Endodermal cell (in vitro differentiated cells): ENCODE measurements around the gene CERS1. TPM values are rescaled to one million over a fixed set of nuclear protein-coding genes. Genes with fewer than 3 reads are reported as not detected.

ENCODE experiments used
- DNase-seq: peaks from one replicate; pipeline ENCODE4 v3.0.0-alpha.2; 2017
- H3K27ac ChIP-seq: 2 replicates; pipeline ENCODE4 v1.5.1; 2013; ENCODE audit warnings: mild to moderate bottlenecking, low read depth, low read length, moderate library complexity
- H3K27me3 ChIP-seq: 2 replicates; pipeline ENCODE4 v1.6.1; 2013; ENCODE audit warnings: mild to moderate bottlenecking, low read length, moderate library complexity; ENCODE audit not compliant: insufficient read depth, control insufficient read depth, poor library complexity, severe bottlenecking
- H3K36me3 ChIP-seq: 2 replicates; pipeline ENCODE4 v1.7.0; 2013; ENCODE audit warnings: mild to moderate bottlenecking, low read length, moderate library complexity; ENCODE audit not compliant: control insufficient read depth, insufficient read depth
- H3K4me1 ChIP-seq: one replicate; pipeline ENCODE4 v1.7.0; 2013; ENCODE audit warnings: low read length; ENCODE audit not compliant: control insufficient read depth, insufficient read depth
- H3K4me3 ChIP-seq: 2 replicates; pipeline ENCODE4 v1.5.1; 2013; ENCODE audit warnings: mild to moderate bottlenecking, low read length, moderate library complexity
- H3K9ac ChIP-seq: 2 replicates; pipeline ENCODE4 v1.6.1; 2013; ENCODE audit warnings: mild to moderate bottlenecking, low read length, moderate library complexity; ENCODE audit not compliant: poor library complexity, severe bottlenecking; ENCODE audit errors: extremely low read depth
- H3K9me3 ChIP-seq: 2 replicates; pipeline ENCODE4 v1.6.1; 2013; ENCODE audit warnings: mild to moderate bottlenecking, low read length, moderate library complexity; ENCODE audit not compliant: control insufficient read depth
- H3K27ac Mint-ChIP-seq: 2 replicates; pipeline ENCODE4 v1.8.0; 2020; ENCODE audit warnings: mixed read lengths
- H3K27me3 Mint-ChIP-seq: 2 replicates; pipeline ENCODE4 v1.8.0; 2021; ENCODE audit warnings: mild to moderate bottlenecking, mixed read lengths; ENCODE audit not compliant: insufficient read depth
- H3K36me3 Mint-ChIP-seq: 2 replicates; pipeline ENCODE4 v1.8.0; 2020; ENCODE audit warnings: low read depth, mixed read lengths
- H3K4me1 Mint-ChIP-seq: 2 replicates; pipeline ENCODE4 v1.8.0; 2020; ENCODE audit warnings: mixed read lengths
- H3K4me3 Mint-ChIP-seq: 2 replicates; pipeline ENCODE4 v1.8.0; 2020; ENCODE audit warnings: mild to moderate bottlenecking, moderate library complexity, mixed read lengths
- H3K9me3 Mint-ChIP-seq: 2 replicates; pipeline ENCODE4 v1.8.0; 2020; ENCODE audit warnings: mild to moderate bottlenecking, mixed read lengths
- WGBS, 2 experiments: methylation state at CpG; one replicate each; pipeline versions ENCODE4 v1.1.5 to v1.1.7; 2013; ENCODE audit warnings: missing lambda C conversion rate in 2 of 2, mixed read lengths in 1 of 2; ENCODE audit not compliant: insufficient coverage in 1 of 2, insufficient read length in 1 of 2; 5-methylcytosine and 5-hydroxymethylcytosine counted together
- total RNA-seq, 2 donors: library from RNA; stranded (reverse); fragmentation: NEBNext Ultra II Directional in 1 of 2; extraction: Animal tissue kit (Norgen Biotek cat#: 25700) in 1 of 2; gene quantifications; 2 replicates in 1 of 2; 3 replicates in 1 of 2; pipeline ENCODE4 v1.2.1, GENCODE V29; 2021
- TF ChIP-seq, protein P1 (sequence below): fragments of 200-600 bp; sonication (generic); conservative IDR thresholded peaks from 2 replicates; pipeline ENCODE4 v1.5.0; 2021; ENCODE audit warnings: antibody characterized with exemption, mild to moderate bottlenecking

Gene CERS1
- total RNA-seq, 2 donors from 2014 or later, result 16.6 to 25.5 TPM

GRCh38 chr19:18942692-18943091 lies 46.7 kb upstream of the CERS1 start:
- Histone ChIP-seq H3K9ac (no peak overlapping the region), H3K4me1 (no peaks in the 10 kb centered on the region), H3K9me3 (no peaks in the 10 kb centered on the region), H3K36me3 (no peaks in the 10 kb centered on the region), H3K27ac (no peak overlapping the region), H3K4me3 (no peak overlapping the region), H3K27me3 (peaks cover 14% of the 10 kb centered on the region)
- Mint-ChIP-seq H3K4me1 (peaks cover 7% of the 10 kb centered on the region), H3K36me3 (peaks cover 11% of the 10 kb centered on the region), H3K27me3 (peaks cover 56% of the 10 kb centered on the region), H3K4me3 (no peak overlapping the region), H3K9me3 (no peaks in the 10 kb centered on the region), H3K27ac (no peak overlapping the region)
- WGBS, 2 experiments, result 88 to 100% methylated on average over 5 of the region's 6 CpGs
- DNase-seq, result no peak
- TF ChIP-seq, protein P1, sequence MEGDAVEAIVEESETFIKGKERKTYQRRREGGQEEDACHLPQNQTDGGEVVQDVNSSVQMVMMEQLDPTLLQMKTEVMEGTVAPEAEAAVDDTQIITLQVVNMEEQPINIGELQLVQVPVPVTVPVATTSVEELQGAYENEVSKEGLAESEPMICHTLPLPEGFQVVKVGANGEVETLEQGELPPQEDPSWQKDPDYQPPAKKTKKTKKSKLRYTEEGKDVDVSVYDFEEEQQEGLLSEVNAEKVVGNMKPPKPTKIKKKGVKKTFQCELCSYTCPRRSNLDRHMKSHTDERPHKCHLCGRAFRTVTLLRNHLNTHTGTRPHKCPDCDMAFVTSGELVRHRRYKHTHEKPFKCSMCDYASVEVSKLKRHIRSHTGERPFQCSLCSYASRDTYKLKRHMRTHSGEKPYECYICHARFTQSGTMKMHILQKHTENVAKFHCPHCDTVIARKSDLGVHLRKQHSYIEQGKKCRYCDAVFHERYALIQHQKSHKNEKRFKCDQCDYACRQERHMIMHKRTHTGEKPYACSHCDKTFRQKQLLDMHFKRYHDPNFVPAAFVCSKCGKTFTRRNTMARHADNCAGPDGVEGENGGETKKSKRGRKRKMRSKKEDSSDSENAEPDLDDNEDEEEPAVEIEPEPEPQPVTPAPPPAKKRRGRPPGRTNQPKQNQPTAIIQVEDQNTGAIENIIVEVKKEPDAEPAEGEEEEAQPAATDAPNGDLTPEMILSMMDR, result no peak

GRCh38 chr19:18941628-18942354 lies 45.8 kb upstream of the CERS1 start:
- Mint-ChIP-seq H3K4me3 (peak overlapping the region; percentile 75), H3K4me1 (peaks cover 7% of the 10 kb centered on the region), H3K36me3 (peaks cover 16% of the 10 kb centered on the region), H3K9me3 (no peaks in the 10 kb centered on the region), H3K27me3 (peaks cover 56% of the 10 kb centered on the region), H3K27ac (no peak overlapping the region)
- peak; percentile 59 for DNase-seq
- H3K4me3 ChIP-seq, result no peak overlapping the region
- H3K9ac ChIP-seq, result no peak overlapping the region
- TF ChIP-seq, protein P1, result no peak
- 77 to 78% methylated on average over 17 to 18 of the region's 18 CpGs for WGBS, 2 experiments
- H3K4me1 ChIP-seq, result no peaks in the 10 kb centered on the region
- H3K9me3 ChIP-seq, result no peaks in the 10 kb centered on the region
- H3K36me3 ChIP-seq, result no peaks in the 10 kb centered on the region
- H3K27me3 ChIP-seq, result peaks cover 14% of the 10 kb centered on the region
- no peak overlapping the region for H3K27ac ChIP-seq

DNA sequence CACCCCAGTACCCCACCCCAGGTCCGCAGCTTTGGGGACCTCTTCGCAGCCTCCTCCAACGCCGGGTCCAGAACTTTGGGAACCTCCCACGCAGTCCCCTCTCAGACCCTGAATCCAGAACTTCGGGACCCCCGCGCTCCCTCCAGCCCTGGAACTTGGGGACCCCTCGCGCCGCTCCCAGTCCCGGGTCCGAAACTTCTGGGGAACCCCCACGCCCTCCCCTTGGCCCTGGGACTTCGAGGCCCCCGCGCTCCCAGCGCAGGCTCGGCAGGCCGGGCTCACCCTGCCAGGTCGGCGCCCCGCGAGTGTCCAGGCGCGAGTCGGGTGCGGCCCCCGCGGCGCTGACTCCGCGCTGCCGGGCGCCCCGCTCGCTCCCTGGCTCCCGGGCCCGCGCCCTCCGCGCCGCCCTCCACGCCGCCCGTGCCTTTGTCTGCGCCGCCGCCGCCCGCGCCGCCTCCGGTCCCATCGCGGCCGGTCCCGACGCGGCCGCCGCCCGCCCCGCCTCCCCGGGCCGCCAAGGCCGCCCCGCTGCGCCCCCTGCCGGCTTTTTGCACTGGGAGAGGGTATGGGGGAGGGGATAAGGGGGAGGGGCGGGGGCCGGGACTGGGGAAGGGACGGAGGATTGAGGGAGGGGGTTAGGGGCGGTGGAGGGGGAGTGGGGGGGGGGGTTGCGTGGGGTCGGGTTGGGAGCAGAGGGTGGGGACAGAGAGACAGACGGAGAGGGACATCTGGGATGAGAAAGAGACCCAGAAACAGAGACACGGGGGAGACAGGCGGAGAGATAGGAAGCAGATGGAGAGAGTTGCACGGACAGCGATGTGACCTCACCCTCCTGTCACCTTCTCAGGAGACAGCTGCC lies 45.0 kb upstream of the CERS1 start, which contains the start of gene HOMER3:
HOMER3 (minus strand) TSS at position 449 of the 859 bp plus-strand sequence. CDS start 2,235 bp downstream, outside the sequence.
- WGBS, 2 experiments, result 2 to 7% methylated on average over 23 to 66 of the region's 81 CpGs
- H3K27ac ChIP-seq, result peak within 1 kb of the TSS; percentile 49
- peak within 1 kb of the TSS; percentile 82 for H3K4me3 ChIP-seq
- peak; percentile 88 for DNase-seq
- peaks cover 7% of the 10 kb centered on the region for H3K4me1 Mint-ChIP-seq
- peak within 1 kb of the TSS; percentile 59 for H3K9ac ChIP-seq
- no peaks in the 10 kb centered on the region for H3K36me3 ChIP-seq
- H3K4me1 ChIP-seq, result no peaks in the 10 kb centered on the region
- TF ChIP-seq, protein P1, result peak; percentile 25
- H3K27ac Mint-ChIP-seq, result peak within 1 kb of the TSS; percentile 82
- peak within 1 kb of the TSS; percentile 75 for H3K4me3 Mint-ChIP-seq
- no peaks in the 10 kb centered on the region for H3K9me3 Mint-ChIP-seq
- H3K9me3 ChIP-seq, result no peaks in the 10 kb centered on the region
- peaks cover 14% of the 10 kb centered on the region for H3K27me3 ChIP-seq
- peaks cover 53% of the 10 kb centered on the region for H3K27me3 Mint-ChIP-seq
- peaks cover 16% of the 10 kb centered on the region for H3K36me3 Mint-ChIP-seq
